ENCODE data around the gene THSD4. TPM values are rescaled to one million over a fixed set of nuclear protein-coding genes. Genes with fewer than 3 reads are reported as not detected.

THSD4 gene
- total and polyA plus RNA-seq, 2 of the 8 experiments (the other 6 are each of a cell fraction or from before 2014, with no cell fraction given): 2.5 to 6.2 TPM

DNA sequence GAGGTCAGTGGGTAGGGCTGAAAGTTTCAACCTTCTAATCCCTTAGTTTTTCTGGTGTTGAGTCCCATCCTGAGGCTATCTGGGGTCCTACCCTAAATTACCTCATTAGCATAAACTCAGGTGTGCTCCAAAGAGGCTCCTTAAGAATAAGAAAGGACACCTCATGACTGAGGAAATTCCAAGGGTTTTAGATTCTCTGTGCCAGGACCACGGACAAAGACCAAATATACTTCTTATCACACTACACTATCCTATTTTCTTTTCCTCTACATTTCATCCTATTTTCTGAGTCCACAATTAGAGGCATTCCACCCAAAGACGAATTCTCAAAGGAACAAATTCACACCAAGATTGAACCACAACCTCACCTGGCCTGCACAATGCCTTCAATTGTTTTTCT is 9.8 kb upstream of the THSD4 start:
- H4K8ac ChIP-seq (ENCODE audit: extremely low read depth, insufficient read depth, low read length): no peak overlapping the region
- no peaks in the 10 kb centered on the region for H3K23me2 ChIP-seq (ENCODE audit: low read depth, low read length)
- POLR2A ChIA-PET (ENCODE audit: partially characterized antibody): no interaction called here
- no peak overlapping the region for H2BK15ac ChIP-seq (ENCODE audit: low read length)
- H3K79me2 ChIP-seq (ENCODE audit: control insufficient read depth in 1 of 2, insufficient read depth in 2 of 2, low read length in 2 of 2): no peaks in the 10 kb centered on the region
- no peak for DNase-seq (ENCODE audit: low read depth in 1 of 2, low spot score in 2 of 2)
- H4K20me1 ChIP-seq (replicated peaks in 1 of 2; ENCODE audit: control insufficient read depth in 1 of 2, insufficient read depth in 2 of 2, low read length in 2 of 2): no peaks in the 10 kb centered on the region
- H2AK5ac ChIP-seq (ENCODE audit: low read depth, low read length): no peak overlapping the region
- H3K18ac ChIP-seq (ENCODE audit: extremely low read depth, low read length): no peak overlapping the region
- no peak overlapping the region for H3K27ac ChIP-seq (ENCODE audit: low read depth, low read length)
- H3K36me3 ChIP-seq (ENCODE audit: control insufficient read depth in 2 of 4, insufficient read depth in 4 of 4, low read length in 3 of 4): no peaks in the 10 kb centered on the region
- no peak overlapping the region for H4K5ac ChIP-seq (ENCODE audit: insufficient read length, low read depth, low read length)
- CTCF ChIA-PET (ENCODE audit: partially characterized antibody): interaction anchor here (0.5 to 1.6 kb wide), 2 partner anchors 14 to 87 kb away, joined by 4 read pairs; no protein-coding TSS in a partner anchor
- no peaks in the 10 kb centered on the region for H3K79me1 ChIP-seq (ENCODE audit: low read depth, low read length)
- no peak overlapping the region for H3K14ac ChIP-seq (ENCODE audit: insufficient read length)
- peaks cover 0 to 5% (median 2%) of the 10 kb centered on the region in 4 experiments; a peak in 3 of 7 replicates for H3K4me1 ChIP-seq (replicated peaks in 1 of 4; ENCODE audit: control insufficient read depth in 3 of 4, insufficient read depth in 4 of 4, low read length in 3 of 4)
- no peak overlapping the region for H3K4me3 ChIP-seq (ENCODE audit: extremely low read depth in 1 of 4, insufficient read depth in 2 of 4, low read depth in 3 of 4, low read length in 4 of 4)
- no peak overlapping the region for H3K9ac ChIP-seq (replicated peaks in 1 of 4; ENCODE audit: extremely low read depth in 1 of 4, low read depth in 3 of 4, low read length in 3 of 4)
- FAIRE-seq: no peak
- H2BK12ac ChIP-seq (ENCODE audit: low read depth, low read length): no peak overlapping the region
- H2BK5ac ChIP-seq (ENCODE audit: low read depth, low read length): no peak overlapping the region
- H2BK20ac ChIP-seq (ENCODE audit: low read length): no peak overlapping the region
- no peak overlapping the region for H2BK120ac ChIP-seq (replicated peaks; ENCODE audit: low read depth, low read length)
- H3K4ac ChIP-seq (replicated peaks; ENCODE audit: insufficient read length, low read depth, low read length): no peak overlapping the region
- H3K27me3 ChIP-seq (replicated peaks in 1 of 4; ENCODE audit: control insufficient read depth in 3 of 4, extremely low read depth in 1 of 4, insufficient read depth in 3 of 4, low read length in 3 of 4): peaks cover 0 to 1% (median 0%) of the 10 kb centered on the region in 4 experiments; a peak in 1 of 7 replicates
- H3K4me2 ChIP-seq (ENCODE audit: insufficient read depth in 1 of 2, low read depth in 2 of 2, low read length in 2 of 2): no peak overlapping the region
- H4K91ac ChIP-seq (replicated peaks; ENCODE audit: insufficient read length, low read length): no peak overlapping the region
- H2AFZ ChIP-seq (ENCODE audit: low read length): no peak overlapping the region
- no peaks in the 10 kb centered on the region for H3K9me3 ChIP-seq (ENCODE audit: insufficient read depth in 2 of 2, low read depth in 1 of 2, low read length in 1 of 2)
- WGBS, 2 experiments (ENCODE audit: extremely low coverage in 1 of 2, insufficient coverage in 1 of 2, insufficient read length in 1 of 2, insufficient replicate concordance in 2 of 2, low coverage in 1 of 2, low lambda C conversion rate in 2 of 2, missing lambda C conversion rate in 1 of 2): 71% methylated on average over 2 of the region's 2 CpGs; no CpG with 5 or more reads in 1 of the 2 experiments
- H3K23ac ChIP-seq (ENCODE audit: insufficient read length): no peak overlapping the region
- H3K56ac ChIP-seq (replicated peaks; ENCODE audit: insufficient read length, low read depth, low read length): no peak overlapping the region
- TF ChIP-seq, protein P1, sequence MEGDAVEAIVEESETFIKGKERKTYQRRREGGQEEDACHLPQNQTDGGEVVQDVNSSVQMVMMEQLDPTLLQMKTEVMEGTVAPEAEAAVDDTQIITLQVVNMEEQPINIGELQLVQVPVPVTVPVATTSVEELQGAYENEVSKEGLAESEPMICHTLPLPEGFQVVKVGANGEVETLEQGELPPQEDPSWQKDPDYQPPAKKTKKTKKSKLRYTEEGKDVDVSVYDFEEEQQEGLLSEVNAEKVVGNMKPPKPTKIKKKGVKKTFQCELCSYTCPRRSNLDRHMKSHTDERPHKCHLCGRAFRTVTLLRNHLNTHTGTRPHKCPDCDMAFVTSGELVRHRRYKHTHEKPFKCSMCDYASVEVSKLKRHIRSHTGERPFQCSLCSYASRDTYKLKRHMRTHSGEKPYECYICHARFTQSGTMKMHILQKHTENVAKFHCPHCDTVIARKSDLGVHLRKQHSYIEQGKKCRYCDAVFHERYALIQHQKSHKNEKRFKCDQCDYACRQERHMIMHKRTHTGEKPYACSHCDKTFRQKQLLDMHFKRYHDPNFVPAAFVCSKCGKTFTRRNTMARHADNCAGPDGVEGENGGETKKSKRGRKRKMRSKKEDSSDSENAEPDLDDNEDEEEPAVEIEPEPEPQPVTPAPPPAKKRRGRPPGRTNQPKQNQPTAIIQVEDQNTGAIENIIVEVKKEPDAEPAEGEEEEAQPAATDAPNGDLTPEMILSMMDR (IDR thresholded peaks at IDR 0.05; ENCODE audit: control extremely low read depth in 1 of 3, insufficient read depth in 1 of 3, low read depth in 1 of 3, low read length in 3 of 3): no peak
- TF ChIP-seq GABPA (IDR thresholded peaks at IDR 0.05; ENCODE audit: borderline replicate concordance, insufficient read depth, low read length) (no peak), GTF2F1 (IDR thresholded peaks at IDR 0.05; ENCODE audit: borderline replicate concordance, low read depth, low read length) (no peak), HDAC2 (IDR thresholded peaks at IDR 0.05; ENCODE audit: borderline replicate concordance in 1 of 2, low read depth in 2 of 2, low read length in 2 of 2) (no peak), RFX5 (IDR thresholded peaks at IDR 0.05; ENCODE audit: borderline replicate concordance, low read depth, low read length) (no peak), KDM5A (IDR thresholded peaks at IDR 0.05; ENCODE audit: low read length) (no peak), CREB1 (IDR thresholded peaks at IDR 0.05) (no peak), CEBPB (IDR thresholded peaks at IDR 0.05; ENCODE audit: low read depth, low read length) (no peak), JUN (IDR thresholded peaks at IDR 0.05; ENCODE audit: low read depth, low read length) (no peak), EGR1 (IDR thresholded peaks at IDR 0.05; ENCODE audit: borderline replicate concordance, low read depth, low read length) (no peak), KDM1A (IDR thresholded peaks at IDR 0.05; ENCODE audit: borderline replicate concordance, low read length) (no peak), TAF7 (optimal IDR thresholded peaks at IDR 0.05; ENCODE audit: borderline replicate concordance, low read depth, low read length) (no peak)

Measured in H1 (cell line).